HepG2 (cell line): Measurements from ENCODE around the gene VMO1. TPM values are rescaled to one million over a fixed set of nuclear protein-coding genes. Genes with fewer than 3 reads are reported as not detected.
A peak's percentile ranks its signal among the peaks of the same experiment; 100 is the strongest.

Source experiments
- DNMT1 ChIP-seq: sonication (generic); formaldehyde crosslinking; IDR thresholded peaks from 2 replicates; pipeline ENCODE4 v1.5.1; 2020; ENCODE audit warnings: mild to moderate bottlenecking, missing genetic modification reagents
- GABPA ChIP-seq, 2 experiments: IDR thresholded peaks; 2 replicates each; pipeline ENCODE4 v1.6.1; 2011 to 2016; ENCODE audit warnings: low read depth in 2 of 2, low read length in 1 of 2, missing biosample characterization in 1 of 2, missing genetic modification characterization in 1 of 2
- PTBP1 ChIP-seq: fragments of 200-400 bp; formaldehyde crosslinking; IDR thresholded peaks from 2 replicates; pipeline ENCODE4 v1.6.1; 2018; ENCODE audit warnings: low read length, low read depth; ENCODE audit not compliant: poor library complexity, severe bottlenecking
- SAP130 ChIP-seq: IDR thresholded peaks from 2 replicates; pipeline ENCODE4 v1.6.1; 2016; ENCODE audit warnings: low read depth
- SP2 ChIP-seq: sonication (generic); formaldehyde crosslinking; IDR thresholded peaks from 2 replicates; pipeline ENCODE4 v1.5.1; 2020; ENCODE audit warnings: mild to moderate bottlenecking, missing genetic modification reagents
- ZNF329 ChIP-seq: sonication (generic); formaldehyde crosslinking; IDR thresholded peaks from 2 replicates; pipeline ENCODE4 v1.9.0; 2021; ENCODE audit warnings: low read depth, mild to moderate bottlenecking, missing genetic modification reagents
- ZNF501 ChIP-seq: sonication (generic); formaldehyde crosslinking; IDR thresholded peaks from 2 replicates; pipeline ENCODE4 v1.5.1; 2020; ENCODE audit warnings: mild to moderate bottlenecking, moderate library complexity, missing genetic modification reagents
- ZNF776 ChIP-seq: sonication (generic); formaldehyde crosslinking; IDR thresholded peaks from 2 replicates; pipeline ENCODE4 v1.4.0; 2020; ENCODE audit warnings: mild to moderate bottlenecking, missing genetic modification reagents
- polyA plus RNA-seq, 8 experiments: library from polyadenylated mRNA; depleted of rRNA in 3 of 8; stranded (reverse) in 7 of 8; unstranded in 1 of 8; fragments of >200 nt; fragmentation: Illumina TruSeq in 4 of 8; extraction: Trizol in 4 of 8; gene quantifications; 2 replicates each; pipeline versions ENCODE4 v1.2.1 to v1.2.3, GENCODE V29; 2011 to 2016; ENCODE audit warnings: low read depth in 4 of 8, missing spikeins in 1 of 8, mixed read lengths in 1 of 8; ENCODE audit not compliant: insufficient read depth in 1 of 8
- total RNA-seq, 5 experiments: library from RNA; depleted of rRNA; stranded (reverse); fragments of >200 nt; fragmentation: Illumina TruSeq; extraction: Trizol; gene quantifications; 2 replicates each; pipeline ENCODE4 v1.2.3, GENCODE V29; 2016; ENCODE audit warnings: low read depth in 1 of 5
- TF ChIP-seq, protein P1 (sequence below): sonication (generic); formaldehyde crosslinking; IDR thresholded peaks from 2 replicates; pipeline ENCODE4 v1.4.0; 2020; ENCODE audit warnings: missing genetic modification reagents
- TF ChIP-seq, protein P2 (sequence below), 2 experiments: sonication (generic) in 1 of 2; formaldehyde crosslinking in 1 of 2; IDR thresholded peaks; 2 replicates each; pipeline versions ENCODE4 v1.4.0 to v1.6.1; 2016 to 2020; ENCODE audit warnings: borderline replicate concordance in 1 of 2, low read depth in 1 of 2, mild to moderate bottlenecking in 1 of 2, missing genetic modification reagents in 1 of 2
- TF ChIP-seq, protein P3 (sequence below): sonication (generic); formaldehyde crosslinking; IDR thresholded peaks from 2 replicates; pipeline ENCODE4 v1.5.0; 2020; ENCODE audit warnings: mild to moderate bottlenecking, missing genetic modification reagents, borderline replicate concordance
- TF ChIP-seq, protein P4 (sequence below): sonication (generic); formaldehyde crosslinking; IDR thresholded peaks from 2 replicates; pipeline ENCODE4 v1.8.1; 2023; ENCODE audit warnings: missing genetic modification reagents, mild to moderate bottlenecking, borderline replicate concordance

Gene VMO1
- total and polyA plus RNA-seq, 2 of the 13 experiments (the other 11 are each of a cell fraction or from before 2014, with no cell fraction given): not detected

DNA sequence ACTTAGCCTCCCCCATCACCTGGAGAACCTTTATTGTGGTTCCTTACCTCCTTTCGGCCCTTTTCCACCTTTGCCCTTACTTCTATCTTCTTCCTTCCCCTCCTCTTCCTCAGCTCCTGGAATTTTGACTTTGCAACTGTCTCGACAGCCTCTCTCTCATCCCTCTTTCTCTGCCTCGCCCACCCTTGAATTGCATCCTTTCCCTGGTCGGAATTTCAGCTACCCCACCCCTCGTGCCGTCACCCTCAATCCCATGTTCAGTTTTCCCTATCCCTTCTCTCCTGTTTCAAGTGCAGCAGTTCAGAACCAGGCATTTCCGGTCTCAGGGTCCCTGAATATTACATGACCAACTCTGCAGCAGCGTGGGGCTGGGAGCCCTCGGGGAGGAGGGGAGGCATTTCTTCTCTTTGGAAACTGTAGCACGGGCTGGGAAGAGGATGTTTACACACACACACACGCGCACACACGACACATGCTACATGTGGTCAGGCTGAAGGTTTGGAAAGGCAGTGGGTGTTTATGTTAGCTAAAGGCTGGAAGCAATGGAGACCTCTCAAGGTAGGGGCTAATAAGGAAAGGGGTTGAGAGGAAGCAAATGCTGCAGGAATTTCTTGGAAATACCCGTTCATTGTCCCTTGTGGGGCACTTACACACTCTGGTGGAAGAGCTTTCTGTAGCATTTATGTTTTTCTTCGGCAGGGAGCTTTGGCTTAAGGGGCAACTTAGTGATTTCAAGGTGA is 47.9 kb upstream of the VMO1 start (continued):
- TF ChIP-seq, protein P1, sequence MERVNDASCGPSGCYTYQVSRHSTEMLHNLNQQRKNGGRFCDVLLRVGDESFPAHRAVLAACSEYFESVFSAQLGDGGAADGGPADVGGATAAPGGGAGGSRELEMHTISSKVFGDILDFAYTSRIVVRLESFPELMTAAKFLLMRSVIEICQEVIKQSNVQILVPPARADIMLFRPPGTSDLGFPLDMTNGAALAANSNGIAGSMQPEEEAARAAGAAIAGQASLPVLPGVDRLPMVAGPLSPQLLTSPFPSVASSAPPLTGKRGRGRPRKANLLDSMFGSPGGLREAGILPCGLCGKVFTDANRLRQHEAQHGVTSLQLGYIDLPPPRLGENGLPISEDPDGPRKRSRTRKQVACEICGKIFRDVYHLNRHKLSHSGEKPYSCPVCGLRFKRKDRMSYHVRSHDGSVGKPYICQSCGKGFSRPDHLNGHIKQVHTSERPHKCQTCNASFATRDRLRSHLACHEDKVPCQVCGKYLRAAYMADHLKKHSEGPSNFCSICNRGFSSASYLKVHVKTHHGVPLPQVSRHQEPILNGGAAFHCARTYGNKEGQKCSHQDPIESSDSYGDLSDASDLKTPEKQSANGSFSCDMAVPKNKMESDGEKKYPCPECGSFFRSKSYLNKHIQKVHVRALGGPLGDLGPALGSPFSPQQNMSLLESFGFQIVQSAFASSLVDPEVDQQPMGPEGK: 0 out of 2 replicates have a peak, but pooled peaks have one; percentile 11
- TF ChIP-seq ZNF329 (CRISPR knock-in tag) (no peak), GABPA (IDR thresholded peaks at IDR 0.05; ENCODE audit: low read depth, low read length) (0 out of 2 replicates have a peak, but pooled peaks have one; percentile 21), GABPA (CRISPR knock-in tag; IDR thresholded peaks at IDR 0.05; ENCODE audit: low read depth) (peak; percentile 81), SP2 (CRISPR knock-in tag) (peak; percentile 33; the same call in 1 of the 2 replicates), ZNF501 (peak; percentile 50), ZNF776 (no peak), PTBP1 (no peak), SAP130 (CRISPR knock-in tag) (peak; percentile 58), DNMT1 (CRISPR knock-in tag) (0 out of 2 replicates have a peak, but pooled peaks have one; percentile 13)
- TF ChIP-seq, protein P2, sequence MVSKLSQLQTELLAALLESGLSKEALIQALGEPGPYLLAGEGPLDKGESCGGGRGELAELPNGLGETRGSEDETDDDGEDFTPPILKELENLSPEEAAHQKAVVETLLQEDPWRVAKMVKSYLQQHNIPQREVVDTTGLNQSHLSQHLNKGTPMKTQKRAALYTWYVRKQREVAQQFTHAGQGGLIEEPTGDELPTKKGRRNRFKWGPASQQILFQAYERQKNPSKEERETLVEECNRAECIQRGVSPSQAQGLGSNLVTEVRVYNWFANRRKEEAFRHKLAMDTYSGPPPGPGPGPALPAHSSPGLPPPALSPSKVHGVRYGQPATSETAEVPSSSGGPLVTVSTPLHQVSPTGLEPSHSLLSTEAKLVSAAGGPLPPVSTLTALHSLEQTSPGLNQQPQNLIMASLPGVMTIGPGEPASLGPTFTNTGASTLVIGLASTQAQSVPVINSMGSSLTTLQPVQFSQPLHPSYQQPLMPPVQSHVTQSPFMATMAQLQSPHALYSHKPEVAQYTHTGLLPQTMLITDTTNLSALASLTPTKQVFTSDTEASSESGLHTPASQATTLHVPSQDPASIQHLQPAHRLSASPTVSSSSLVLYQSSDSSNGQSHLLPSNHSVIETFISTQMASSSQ (IDR thresholded peaks at IDR 0.05; ENCODE audit: low read depth): peak; percentile 19; the same call in 1 of the 2 replicates
- TF ChIP-seq, protein P2 (CRISPR knock-in tag; IDR thresholded peaks at IDR 0.05; ENCODE audit: borderline replicate concordance): no peak
- TF ChIP-seq, protein P3, sequence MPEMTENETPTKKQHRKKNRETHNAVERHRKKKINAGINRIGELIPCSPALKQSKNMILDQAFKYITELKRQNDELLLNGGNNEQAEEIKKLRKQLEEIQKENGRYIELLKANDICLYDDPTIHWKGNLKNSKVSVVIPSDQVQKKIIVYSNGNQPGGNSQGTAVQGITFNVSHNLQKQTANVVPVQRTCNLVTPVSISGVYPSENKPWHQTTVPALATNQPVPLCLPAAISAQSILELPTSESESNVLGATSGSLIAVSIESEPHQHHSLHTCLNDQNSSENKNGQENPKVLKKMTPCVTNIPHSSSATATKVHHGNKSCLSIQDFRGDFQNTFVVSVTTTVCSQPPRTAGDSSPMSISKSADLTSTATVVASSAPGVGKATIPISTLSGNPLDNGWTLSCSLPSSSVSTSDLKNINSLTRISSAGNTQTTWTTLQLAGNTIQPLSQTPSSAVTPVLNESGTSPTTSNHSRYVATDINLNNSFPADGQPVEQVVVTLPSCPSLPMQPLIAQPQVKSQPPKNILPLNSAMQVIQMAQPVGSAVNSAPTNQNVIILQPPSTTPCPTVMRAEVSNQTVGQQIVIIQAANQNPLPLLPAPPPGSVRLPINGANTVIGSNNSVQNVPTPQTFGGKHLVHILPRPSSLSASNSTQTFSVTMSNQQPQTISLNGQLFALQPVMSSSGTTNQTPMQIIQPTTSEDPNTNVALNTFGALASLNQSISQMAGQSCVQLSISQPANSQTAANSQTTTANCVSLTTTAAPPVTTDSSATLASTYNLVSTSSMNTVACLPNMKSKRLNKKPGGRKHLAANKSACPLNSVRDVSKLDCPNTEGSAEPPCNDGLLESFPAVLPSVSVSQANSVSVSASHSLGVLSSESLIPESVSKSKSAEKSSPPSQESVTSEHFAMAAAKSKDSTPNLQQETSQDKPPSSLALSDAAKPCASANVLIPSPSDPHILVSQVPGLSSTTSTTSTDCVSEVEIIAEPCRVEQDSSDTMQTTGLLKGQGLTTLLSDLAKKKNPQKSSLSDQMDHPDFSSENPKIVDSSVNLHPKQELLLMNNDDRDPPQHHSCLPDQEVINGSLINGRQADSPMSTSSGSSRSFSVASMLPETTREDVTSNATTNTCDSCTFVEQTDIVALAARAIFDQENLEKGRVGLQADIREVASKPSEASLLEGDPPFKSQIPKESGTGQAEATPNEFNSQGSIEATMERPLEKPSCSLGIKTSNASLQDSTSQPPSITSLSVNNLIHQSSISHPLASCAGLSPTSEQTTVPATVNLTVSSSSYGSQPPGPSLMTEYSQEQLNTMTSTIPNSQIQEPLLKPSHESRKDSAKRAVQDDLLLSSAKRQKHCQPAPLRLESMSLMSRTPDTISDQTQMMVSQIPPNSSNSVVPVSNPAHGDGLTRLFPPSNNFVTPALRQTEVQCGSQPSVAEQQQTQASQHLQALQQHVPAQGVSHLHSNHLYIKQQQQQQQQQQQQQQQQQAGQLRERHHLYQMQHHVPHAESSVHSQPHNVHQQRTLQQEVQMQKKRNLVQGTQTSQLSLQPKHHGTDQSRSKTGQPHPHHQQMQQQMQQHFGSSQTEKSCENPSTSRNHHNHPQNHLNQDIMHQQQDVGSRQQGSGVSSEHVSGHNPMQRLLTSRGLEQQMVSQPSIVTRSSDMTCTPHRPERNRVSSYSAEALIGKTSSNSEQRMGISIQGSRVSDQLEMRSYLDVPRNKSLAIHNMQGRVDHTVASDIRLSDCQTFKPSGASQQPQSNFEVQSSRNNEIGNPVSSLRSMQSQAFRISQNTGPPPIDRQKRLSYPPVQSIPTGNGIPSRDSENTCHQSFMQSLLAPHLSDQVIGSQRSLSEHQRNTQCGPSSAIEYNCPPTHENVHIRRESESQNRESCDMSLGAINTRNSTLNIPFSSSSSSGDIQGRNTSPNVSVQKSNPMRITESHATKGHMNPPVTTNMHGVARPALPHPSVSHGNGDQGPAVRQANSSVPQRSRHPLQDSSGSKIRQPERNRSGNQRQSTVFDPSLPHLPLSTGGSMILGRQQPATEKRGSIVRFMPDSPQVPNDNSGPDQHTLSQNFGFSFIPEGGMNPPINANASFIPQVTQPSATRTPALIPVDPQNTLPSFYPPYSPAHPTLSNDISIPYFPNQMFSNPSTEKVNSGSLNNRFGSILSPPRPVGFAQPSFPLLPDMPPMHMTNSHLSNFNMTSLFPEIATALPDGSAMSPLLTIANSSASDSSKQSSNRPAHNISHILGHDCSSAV (CRISPR knock-in tag): no peak
- TF ChIP-seq, protein P4, sequence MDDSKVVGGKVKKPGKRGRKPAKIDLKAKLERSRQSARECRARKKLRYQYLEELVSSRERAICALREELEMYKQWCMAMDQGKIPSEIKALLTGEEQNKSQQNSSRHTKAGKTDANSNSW (CRISPR knock-in tag): no peak
